Urothelium cell line (cell line): ENCODE results near the gene PORCN.

Experiments used
- DNase-seq: peaks from one replicate; pipeline ENCODE4 v3.0.0; 2011; ENCODE audit warnings: low spot score, mixed read lengths
- FAIRE-seq: peaks from 2 replicates; lab custom pipeline; 2011; peaks lifted over from hg19 to GRCh38; lab: Jason Lieb, UNC

PORCN gene

GRCh38 chrX:48508400-48509244, at the start of gene PORCN:
PORCN (plus strand) TSS chrX:48508992; CDS start chrX:48509821, 829 bp downstream.
- peak; percentile 88 for DNase-seq
- no peak for FAIRE-seq

- DNase-seq (no peak), FAIRE-seq (no peak)
Measured at GRCh38 chrX:48459483-48459882, 49.3 kb upstream of the PORCN start.

DNA sequence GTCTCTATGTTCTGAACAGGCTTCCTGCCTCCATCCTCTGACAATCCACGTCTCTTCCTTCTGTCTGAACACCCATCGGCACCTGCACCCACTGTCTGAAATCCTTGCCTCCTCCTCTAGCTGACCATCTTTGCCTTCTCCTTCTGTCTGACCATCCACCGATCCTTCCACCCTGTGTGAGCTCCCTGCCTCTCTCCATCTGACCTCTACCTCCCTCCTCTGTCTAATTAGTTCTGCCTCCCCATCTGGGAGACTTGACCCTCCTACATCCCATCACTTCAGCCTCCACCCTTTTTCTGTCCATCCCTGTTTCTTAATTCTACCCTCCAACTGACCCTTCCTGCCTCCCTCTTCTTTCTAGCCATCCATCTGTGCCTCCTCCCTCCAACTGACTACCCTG, 48.8 kb upstream of the PORCN start:
- no peak for FAIRE-seq
- DNase-seq, result no peak

GRCh38 chrX:48460606-48461005, 48.2 kb upstream of the PORCN start:
- no peak for DNase-seq
- no peak for FAIRE-seq

- DNase-seq (no peak), FAIRE-seq (no peak)
Measured at GRCh38 chrX:48461830-48462229, 47.0 kb upstream of the PORCN start.

- no peak for FAIRE-seq
- peak; percentile 27 for DNase-seq
Measured at GRCh38 chrX:48465336-48465933, 43.4 kb upstream of the PORCN start.

- DNase-seq, result no peak
- FAIRE-seq, result no peak
Measured at GRCh38 chrX:48466696-48467095, 42.1 kb upstream of the PORCN start.

DNA sequence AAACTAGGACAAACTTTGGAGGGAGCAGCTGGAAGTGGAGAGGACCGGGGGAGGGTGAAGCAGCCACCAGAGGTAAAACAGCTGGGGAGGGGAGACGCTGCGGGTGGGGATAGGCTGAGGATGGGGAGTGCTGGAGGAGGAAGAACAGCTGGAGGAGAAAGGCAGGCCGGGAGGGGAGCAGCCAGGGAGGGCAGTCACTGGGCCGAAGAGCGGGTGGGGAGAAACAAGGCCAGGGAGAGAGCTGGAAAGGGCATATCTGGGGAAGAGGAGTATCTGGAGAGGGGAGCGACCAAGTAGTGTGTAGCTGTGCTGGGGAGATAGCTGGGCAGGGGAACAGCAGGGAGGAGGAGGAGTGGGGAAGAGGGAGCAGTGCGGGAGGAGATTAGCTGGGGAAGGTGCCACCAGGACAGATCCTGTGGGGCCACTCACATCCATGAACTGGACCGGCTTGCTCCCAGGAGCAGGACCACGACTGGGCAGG, 41.5 kb upstream of the PORCN start:
- DNase-seq, result no peak

GRCh38 chrX:48468247-48468671, 40.5 kb upstream of the PORCN start:
- no peak for DNase-seq
- no peak for FAIRE-seq

More for the DNA sequence above, 41.5 kb upstream of the PORCN start:
- FAIRE-seq, result no peak

- FAIRE-seq (no peak), DNase-seq (no peak)
Measured at GRCh38 chrX:48468693-48469691, 39.8 kb upstream of the PORCN start.

GRCh38 chrX:48470110-48470832, 38.5 kb upstream of the PORCN start, which contains the start of gene SLC38A5:
SLC38A5 (minus strand) TSS chrX:48470260; CDS start chrX:48467924, 2,336 bp downstream.
- DNase-seq, result no peak
- no peak for FAIRE-seq

GRCh38 chrX:48470833-48471118, 38.0 kb upstream of the PORCN start:
- no peak for FAIRE-seq
- DNase-seq, result no peak

- FAIRE-seq, result no peak
Measured at GRCh38 chrX:48471504-48471903, 37.3 kb upstream of the PORCN start.

DNA sequence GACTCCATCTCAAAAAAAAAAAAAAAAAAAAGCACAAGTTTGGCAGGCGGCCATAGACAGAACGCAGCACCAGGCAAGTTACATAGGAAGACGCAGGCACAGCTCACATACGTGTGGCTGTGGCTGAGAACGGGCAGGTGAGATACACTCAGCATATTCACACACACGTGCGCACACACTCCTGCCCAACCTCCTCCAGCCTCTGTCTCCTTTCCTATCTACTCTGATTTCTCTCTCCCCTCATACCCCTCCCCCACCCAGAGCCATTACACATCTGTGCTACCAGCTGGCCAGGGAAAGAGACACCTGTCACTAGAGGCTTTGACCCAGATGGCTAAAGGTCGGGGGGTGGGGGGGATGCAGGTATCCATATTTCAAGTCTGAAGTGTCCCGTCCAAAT, 36.6 kb upstream of the PORCN start:
- no peak for DNase-seq
- no peak for FAIRE-seq

More at GRCh38 chrX:48471504-48471903, 37.3 kb upstream of the PORCN start:
- DNase-seq, result no peak

- FAIRE-seq (no peak), DNase-seq (no peak)
Measured at GRCh38 chrX:48472851-48473703, 35.7 kb upstream of the PORCN start.

DNA sequence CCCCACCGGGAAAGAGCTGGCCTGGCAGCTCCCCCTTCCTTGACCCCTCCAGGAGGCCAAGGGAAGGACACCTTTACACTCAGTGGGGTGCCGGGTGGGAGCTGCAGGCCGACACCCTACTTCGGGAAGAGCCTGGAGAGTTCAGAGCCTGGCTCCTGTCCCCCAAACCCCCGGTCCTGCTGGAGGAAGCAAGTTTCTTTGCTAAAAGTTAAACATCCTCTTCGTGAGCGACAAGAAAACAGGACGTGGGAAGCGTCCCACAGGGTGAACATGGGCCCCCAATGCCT, 35.1 kb upstream of the PORCN start:
- no peak for FAIRE-seq
- DNase-seq, result no peak

DNA sequence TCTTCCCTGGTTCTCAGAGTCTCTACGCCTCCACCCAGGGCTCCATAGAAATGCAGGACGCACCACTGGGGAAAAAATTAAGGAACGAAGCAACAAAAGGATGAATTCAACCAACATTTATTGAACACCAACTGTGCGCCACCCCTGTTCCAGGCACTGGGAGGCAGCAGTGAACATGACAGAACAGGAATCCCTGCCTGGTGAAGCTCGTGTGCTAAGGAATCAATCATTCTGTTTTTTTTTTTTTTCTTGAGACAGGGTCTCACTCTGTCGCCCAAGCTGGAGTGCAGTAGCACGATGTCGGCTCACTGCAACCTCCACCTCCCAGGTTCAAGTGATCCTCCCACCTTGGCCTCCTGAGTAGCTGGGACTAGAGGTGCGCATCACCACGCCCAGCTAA, 34.7 kb upstream of the PORCN start:
- no peak for FAIRE-seq

DNA sequence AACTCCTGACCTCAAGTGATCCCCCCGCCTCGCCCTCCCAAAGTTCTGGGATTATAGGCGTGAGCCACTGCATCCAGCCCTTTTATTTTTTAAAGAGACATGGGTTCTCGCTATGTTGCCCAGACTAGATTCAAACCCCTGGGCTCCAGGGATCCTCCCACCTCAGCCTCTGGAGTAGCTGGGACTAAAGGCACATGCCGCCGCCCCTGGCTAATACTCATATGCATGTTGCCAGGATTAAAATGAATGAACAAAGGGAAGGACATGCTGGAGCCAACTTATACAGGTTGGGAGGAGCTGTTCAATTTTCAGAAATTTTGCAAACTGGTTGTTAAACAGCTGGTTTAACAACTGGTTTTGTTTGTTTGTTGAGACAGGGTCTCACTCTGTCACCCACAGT, 34.2 kb upstream of the PORCN start:
- FAIRE-seq, result no peak
- no peak for DNase-seq

More for the DNA sequence above, 34.7 kb upstream of the PORCN start:
- no peak for DNase-seq

DNA sequence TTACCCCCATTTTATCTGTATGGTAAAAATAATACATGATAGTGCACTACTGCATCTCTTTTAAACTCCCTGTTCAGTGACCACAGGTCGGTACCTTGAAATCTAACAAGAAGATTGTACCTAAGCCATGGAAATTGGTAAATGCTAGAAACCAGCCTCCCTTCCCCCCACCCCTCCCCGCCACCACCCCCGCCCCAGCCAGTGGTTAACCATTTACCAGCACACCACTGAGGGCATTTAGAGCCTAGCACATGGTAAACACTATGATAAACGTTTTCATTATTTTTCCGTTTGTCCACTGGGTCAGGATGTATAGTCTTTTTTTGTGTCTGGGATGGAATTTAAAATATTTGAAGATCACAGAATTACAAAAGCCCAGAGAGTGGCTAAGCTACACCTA, 33.5 kb upstream of the PORCN start:
- no peak for DNase-seq
- no peak for FAIRE-seq
